OCI-LY3 (cell line): ENCODE measurements around the gene LLGL1.

ENCODE experiments used
- H2AFZ ChIP-seq: fragments of 200-600, 300-600 bp; shearing (Covaris generic); 2 replicates; pipeline ENCODE4 v1.6.0; 2014; ENCODE audit warnings: antibody characterized with exemption, low read depth, low read length
- H3K27ac ChIP-seq: fragments of 200-600, 300-600 bp; sonication (generic); 2 replicates; pipeline ENCODE4 v1.5.1; 2014; ENCODE audit warnings: mild to moderate bottlenecking, low read length, moderate library complexity, mixed read lengths
- H3K27me3 ChIP-seq: fragments of 200-600, 300-600 bp; sonication (generic); 2 replicates; pipeline ENCODE4 v1.6.1; 2014; ENCODE audit warnings: low read depth, low read length, mixed read lengths
- H3K36me3 ChIP-seq: fragments of 200-600, 300-600 bp; sonication (generic); replicated peaks from 2 replicates; pipeline ENCODE3; 2014; ENCODE audit warnings: low read depth, low read length, mixed read lengths
- H3K4me1 ChIP-seq: fragments of 300-600, 200-600 bp; sonication (generic); 2 replicates; pipeline ENCODE4 v1.6.1; 2014; ENCODE audit warnings: low read length, mixed read lengths
- H3K4me2 ChIP-seq: fragments of 200-600, 300-600 bp; sonication (generic); 2 replicates; pipeline ENCODE4 v1.6.1; 2014; ENCODE audit warnings: low read length, mixed read lengths
- H3K4me3 ChIP-seq: fragments of 300-600, 200-600 bp; sonication (generic); 2 replicates; pipeline ENCODE4 v1.5.1; 2014; ENCODE audit warnings: antibody characterized with exemption, mild to moderate bottlenecking, low read length, moderate library complexity
- H3K79me2 ChIP-seq: fragments of 300-600, 200-600 bp; shearing (Covaris generic); 2 replicates; pipeline ENCODE4 v1.6.1; 2014; ENCODE audit warnings: mild to moderate bottlenecking, low read length, mixed read lengths
- H3K9ac ChIP-seq: fragments of 300-600, 200-600 bp; shearing (Covaris generic); 2 replicates; pipeline ENCODE4 v1.6.0; 2014; ENCODE audit warnings: mild to moderate bottlenecking, low read length, moderate library complexity
- H3K9me3 ChIP-seq: fragments of 200-600, 300-600 bp; shearing (Covaris generic); 2 replicates; pipeline ENCODE4 v1.6.1; 2014; ENCODE audit warnings: low read length, mixed read lengths; ENCODE audit not compliant: insufficient read depth
- H4K20me1 ChIP-seq: fragments of 200-600, 300-600 bp; sonication (generic); 2 replicates; pipeline ENCODE4 v1.6.1; 2016; ENCODE audit warnings: low read length, mixed read lengths; ENCODE audit not compliant: insufficient read depth
- EZH2phosphoT487 ChIP-seq: fragments of 200-600 bp; shearing (Covaris generic); IDR thresholded peaks from 2 replicates; pipeline ENCODE4 v1.6.1; 2018; ENCODE audit warnings: antibody characterized with exemption, mixed run types, low read depth
- TF ChIP-seq, protein P1 (sequence below): fragments of 200-600, 300-600 bp; sonication (generic); IDR thresholded peaks from 2 replicates; pipeline ENCODE4 v1.5.1; 2014; ENCODE audit warnings: antibody characterized with exemption, low read length, low read depth

The LLGL1 gene

GRCh38 chr17:18253187-18253884 lies 27.9 kb downstream of the LLGL1 start:
- peaks cover 5% of the 10 kb centered on the region; the same call in 1 of the 2 replicates for H3K4me1 ChIP-seq
- H3K79me2 ChIP-seq = peaks cover 12% of the 10 kb centered on the region; the same call in 1 of the 2 replicates
- no peaks in the 10 kb centered on the region for H3K9me3 ChIP-seq
- no peaks in the 10 kb centered on the region for H4K20me1 ChIP-seq
- H2AFZ ChIP-seq = no peak overlapping the region
- H3K36me3 ChIP-seq = no peaks in the 10 kb centered on the region
- no peak overlapping the region for H3K4me2 ChIP-seq
- no peak overlapping the region for H3K27ac ChIP-seq
- no peak overlapping the region for H3K9ac ChIP-seq
- TF ChIP-seq EZH2phosphoT487 = no peak
- TF ChIP-seq, protein P1, sequence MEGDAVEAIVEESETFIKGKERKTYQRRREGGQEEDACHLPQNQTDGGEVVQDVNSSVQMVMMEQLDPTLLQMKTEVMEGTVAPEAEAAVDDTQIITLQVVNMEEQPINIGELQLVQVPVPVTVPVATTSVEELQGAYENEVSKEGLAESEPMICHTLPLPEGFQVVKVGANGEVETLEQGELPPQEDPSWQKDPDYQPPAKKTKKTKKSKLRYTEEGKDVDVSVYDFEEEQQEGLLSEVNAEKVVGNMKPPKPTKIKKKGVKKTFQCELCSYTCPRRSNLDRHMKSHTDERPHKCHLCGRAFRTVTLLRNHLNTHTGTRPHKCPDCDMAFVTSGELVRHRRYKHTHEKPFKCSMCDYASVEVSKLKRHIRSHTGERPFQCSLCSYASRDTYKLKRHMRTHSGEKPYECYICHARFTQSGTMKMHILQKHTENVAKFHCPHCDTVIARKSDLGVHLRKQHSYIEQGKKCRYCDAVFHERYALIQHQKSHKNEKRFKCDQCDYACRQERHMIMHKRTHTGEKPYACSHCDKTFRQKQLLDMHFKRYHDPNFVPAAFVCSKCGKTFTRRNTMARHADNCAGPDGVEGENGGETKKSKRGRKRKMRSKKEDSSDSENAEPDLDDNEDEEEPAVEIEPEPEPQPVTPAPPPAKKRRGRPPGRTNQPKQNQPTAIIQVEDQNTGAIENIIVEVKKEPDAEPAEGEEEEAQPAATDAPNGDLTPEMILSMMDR = no peak
- no peak overlapping the region for H3K4me3 ChIP-seq
- H3K27me3 ChIP-seq = no peaks in the 10 kb centered on the region

DNA sequence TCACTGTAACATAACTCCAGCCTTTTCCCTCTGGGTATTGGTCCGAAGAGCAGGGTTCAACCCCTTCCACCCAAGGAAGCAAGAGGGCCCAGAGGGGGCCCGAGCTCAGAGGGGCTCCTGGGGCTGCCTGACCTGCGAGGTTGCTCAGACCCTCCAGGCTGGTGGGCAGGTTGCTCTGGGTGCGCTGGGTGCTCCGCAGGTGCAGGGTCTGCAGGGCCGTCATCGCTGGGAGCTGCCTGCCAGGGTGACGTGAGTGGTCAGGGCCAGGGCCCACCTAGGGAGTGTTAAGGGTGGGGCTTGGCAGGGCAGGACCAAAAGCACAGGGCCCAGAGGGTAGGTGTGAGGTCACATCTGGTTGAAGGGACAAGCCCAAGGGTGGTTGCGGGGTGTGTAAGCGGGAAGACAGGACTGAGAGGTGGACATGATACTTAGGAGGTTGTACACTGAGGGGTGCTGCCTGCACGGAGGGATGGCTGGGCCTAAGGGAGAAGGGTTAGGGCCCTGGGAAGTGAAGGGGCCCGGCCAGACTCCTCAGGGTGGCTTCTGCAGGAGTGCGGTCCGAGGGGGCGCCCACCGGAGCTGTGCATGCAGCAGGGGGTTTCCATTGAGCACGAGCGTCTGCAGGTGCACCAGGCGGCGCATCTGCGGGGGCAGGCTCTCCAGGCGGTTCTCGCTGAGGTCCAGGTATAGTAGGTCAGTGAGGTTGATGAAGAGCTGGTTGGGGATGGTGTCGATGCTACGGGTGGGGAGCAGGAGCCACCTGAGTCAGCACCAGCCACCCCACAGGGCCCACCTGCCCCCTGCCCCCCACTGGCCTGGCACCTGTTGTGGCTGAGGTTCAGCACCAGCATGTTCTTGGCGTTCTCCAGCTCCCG lies 28.7 kb downstream of the LLGL1 start:
- TF ChIP-seq, protein P1 = no peak
- TF ChIP-seq EZH2phosphoT487 = no peak
- no peaks in the 10 kb centered on the region for H3K27me3 ChIP-seq
- no peak overlapping the region for H2AFZ ChIP-seq
- H3K27ac ChIP-seq = no peak overlapping the region
- no peak overlapping the region for H3K4me2 ChIP-seq
- peaks cover 5% of the 10 kb centered on the region; the same call in 1 of the 2 replicates for H3K4me1 ChIP-seq
- H3K9ac ChIP-seq = no peak overlapping the region
- H3K36me3 ChIP-seq = no peaks in the 10 kb centered on the region
- H3K4me3 ChIP-seq = no peak overlapping the region
- no peaks in the 10 kb centered on the region for H3K9me3 ChIP-seq
- H3K79me2 ChIP-seq = peaks cover 12% of the 10 kb centered on the region; the same call in 1 of the 2 replicates
- H4K20me1 ChIP-seq = no peaks in the 10 kb centered on the region

- H3K27me3 ChIP-seq = no peaks in the 10 kb centered on the region
- TF ChIP-seq, protein P1 = no peak
- TF ChIP-seq EZH2phosphoT487 = no peak
- no peaks in the 10 kb centered on the region for H3K36me3 ChIP-seq
- H3K4me1 ChIP-seq = peaks cover 10% of the 10 kb centered on the region
- H3K4me3 ChIP-seq = no peak overlapping the region
- H3K9ac ChIP-seq = no peak overlapping the region
- H3K79me2 ChIP-seq = peaks cover 12% of the 10 kb centered on the region; the same call in 1 of the 2 replicates
- no peaks in the 10 kb centered on the region for H3K9me3 ChIP-seq
- H3K4me2 ChIP-seq = no peak overlapping the region
- H2AFZ ChIP-seq = no peak overlapping the region
- H3K27ac ChIP-seq = no peak overlapping the region
- no peaks in the 10 kb centered on the region for H4K20me1 ChIP-seq
These were observed 29.6 kb downstream of the LLGL1 start for GRCh38 chr17:18254888-18255649.
